Hematopoietic multipotent progenitor cell treated with erythropoietin and hydrocortisone succinate and interleukin-3 and kit ligand, for 8 days (in vitro differentiated cells): ENCODE data around the gene MMRN2.

ENCODE experiments used
- DNase-seq: peaks from one replicate; pipeline ENCODE4 v3.0.0-alpha.2; 2015

The MMRN2 gene

GRCh38 chr10:86968994-86969355 lies 11.6 kb upstream of the MMRN2 start:
- DNase-seq, result no peak

- DNase-seq, result no peak
Observed at GRCh38 chr10:86968271-86968993, 11.0 kb upstream of the MMRN2 start, which contains the start of gene ADIRF. Gene ADIRF, plus strand, starts transcription at chr10:86968482. Its CDS starts 63 bp downstream, at chr10:86968545.

GRCh38 chr10:86967481-86967941 lies 10.1 kb upstream of the MMRN2 start:
- DNase-seq, result no peak

- DNase-seq, result no peak
Observed at GRCh38 chr10:86965986-86966654, 8.7 kb upstream of the MMRN2 start.

- no peak for DNase-seq
Observed at GRCh38 chr10:86964847-86965190, 7.4 kb upstream of the MMRN2 start.

GRCh38 chr10:86964061-86964846 lies 6.8 kb upstream of the MMRN2 start:
- DNase-seq, result no peak

- DNase-seq, result no peak
Observed at GRCh38 chr10:86963341-86963919, 6.0 kb upstream of the MMRN2 start.

GRCh38 chr10:86962981-86963310 lies 5.5 kb upstream of the MMRN2 start:
- DNase-seq, result no peak

GRCh38 chr10:86962136-86962980 lies 4.9 kb upstream of the MMRN2 start:
- no peak for DNase-seq

GRCh38 chr10:86961481-86962091 lies 4.2 kb upstream of the MMRN2 start:
- DNase-seq, result no peak

- DNase-seq, result no peak
Observed at GRCh38 chr10:86960863-86961434, 3.5 kb upstream of the MMRN2 start.

GRCh38 chr10:86960003-86960862 lies 2.8 kb upstream of the MMRN2 start:
- peak; percentile 67 for DNase-seq

- no peak for DNase-seq
Observed at GRCh38 chr10:86959737-86960002, 2.3 kb upstream of the MMRN2 start.

GRCh38 chr10:86958901-86959736 lies 1.7 kb upstream of the MMRN2 start:
- no peak for DNase-seq

GRCh38 chr10:86958116-86958900 lies 893 bp upstream of the MMRN2 start, which contains the start of gene SNCG:
Gene SNCG, plus strand, starts transcription at chr10:86958599. Its CDS starts 99 bp downstream, at chr10:86958698.
- no peak for DNase-seq

- DNase-seq, result no peak
Observed at GRCh38 chr10:86956848-86957448, 467 bp downstream of the MMRN2 start.

GRCh38 chr10:86956195-86956847 lies 1.1 kb downstream of the MMRN2 start:
- DNase-seq, result no peak
